SK-N-MC (cell line): Measurements from ENCODE around the gene L3MBTL4.

Experiments used
- DNase-seq: peaks from one replicate; pipeline ENCODE4 v3.0.0-alpha.2; 2011; ENCODE audit warnings: low read depth, low spot score
- H3K27ac ChIP-seq: fragments of 200-600 bp; sonication (generic); 2 replicates; pipeline ENCODE4 v1.5.1; 2016; ENCODE audit warnings: mixed run types
- H3K36me3 ChIP-seq: fragments of 200-600 bp; sonication (generic); 2 replicates; pipeline ENCODE4 v1.6.1; 2017; ENCODE audit warnings: antibody characterized with exemption, low read length, mixed read lengths; ENCODE audit not compliant: insufficient read depth
- H3K4me3 ChIP-seq: fragments of 200-600 bp; sonication (generic); 2 replicates; pipeline ENCODE4 v1.5.1; 2016
- H3K9ac ChIP-seq: fragments of 200-600 bp; sonication (generic); 2 replicates; pipeline ENCODE4 v1.8.0; 2017; ENCODE audit warnings: mixed run types, mixed read lengths; ENCODE audit not compliant: insufficient read length
- H3K9me3 ChIP-seq: fragments of 200-600 bp; sonication (generic); 2 replicates; pipeline ENCODE4 v1.6.1; 2017; ENCODE audit warnings: low read depth, mild to moderate bottlenecking, antibody characterized with exemption, low read length, moderate library complexity, mixed read lengths
- EZH2 ChIP-seq: fragments of 200-600 bp; sonication (generic); IDR thresholded peaks from one replicate; pipeline ENCODE4 v1.6.1; 2017; ENCODE audit warnings: antibody characterized with exemption
- FOXP2 ChIP-seq: optimal IDR thresholded peaks from 2 replicates; pipeline ENCODE3; 2011; ENCODE audit warnings: mild to moderate bottlenecking, moderate library complexity; ENCODE audit not compliant: insufficient read depth; ENCODE audit errors: extremely low read length, control extremely low read depth
- POLR2AphosphoS5 ChIP-seq: IDR thresholded peaks from 2 replicates; pipeline ENCODE4 v1.6.1; 2012; ENCODE audit warnings: mild to moderate bottlenecking, low read depth, low read length, borderline replicate concordance

Gene L3MBTL4

DNA sequence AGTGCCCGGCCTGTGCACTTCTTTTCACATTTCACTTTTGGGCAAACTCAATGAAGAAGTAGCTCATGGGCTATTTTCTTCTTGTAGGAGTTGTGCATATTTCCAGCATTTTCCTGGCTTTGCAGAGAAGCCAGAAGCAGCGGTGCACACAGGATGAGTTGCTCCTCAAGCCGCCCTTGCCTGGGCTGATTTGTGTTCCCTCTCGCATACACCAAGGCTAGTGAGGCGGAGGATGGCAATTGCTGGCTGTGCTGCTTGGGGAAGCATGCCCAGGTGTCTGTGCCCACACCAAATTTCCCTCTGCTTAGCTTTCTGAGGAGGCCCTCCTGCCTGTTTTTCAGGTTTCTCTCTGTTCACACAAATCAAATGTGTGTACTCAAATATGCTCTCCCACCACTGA is 434.0 kb downstream of the L3MBTL4 start:
- no peaks in the 10 kb centered on the region for H3K36me3 ChIP-seq
- DNase-seq, result no peak
- TF ChIP-seq FOXP2 (no peak), POLR2AphosphoS5 (no peak), EZH2 (no peak)
- H3K4me3 ChIP-seq, result no peak overlapping the region
- no peaks in the 10 kb centered on the region for H3K9me3 ChIP-seq
- no peak overlapping the region for H3K27ac ChIP-seq
- no peak overlapping the region for H3K9ac ChIP-seq

- no peak overlapping the region for H3K27ac ChIP-seq
- H3K9ac ChIP-seq, result no peak overlapping the region
- no peak overlapping the region for H3K4me3 ChIP-seq
- DNase-seq, result no peak
- no peaks in the 10 kb centered on the region for H3K9me3 ChIP-seq
- H3K36me3 ChIP-seq, result no peaks in the 10 kb centered on the region
- TF ChIP-seq POLR2AphosphoS5, result no peak
- no peak for TF ChIP-seq EZH2
- TF ChIP-seq FOXP2, result no peak
Observed at GRCh38 chr18:5979971-5980457, 434.7 kb downstream of the L3MBTL4 start.

DNA sequence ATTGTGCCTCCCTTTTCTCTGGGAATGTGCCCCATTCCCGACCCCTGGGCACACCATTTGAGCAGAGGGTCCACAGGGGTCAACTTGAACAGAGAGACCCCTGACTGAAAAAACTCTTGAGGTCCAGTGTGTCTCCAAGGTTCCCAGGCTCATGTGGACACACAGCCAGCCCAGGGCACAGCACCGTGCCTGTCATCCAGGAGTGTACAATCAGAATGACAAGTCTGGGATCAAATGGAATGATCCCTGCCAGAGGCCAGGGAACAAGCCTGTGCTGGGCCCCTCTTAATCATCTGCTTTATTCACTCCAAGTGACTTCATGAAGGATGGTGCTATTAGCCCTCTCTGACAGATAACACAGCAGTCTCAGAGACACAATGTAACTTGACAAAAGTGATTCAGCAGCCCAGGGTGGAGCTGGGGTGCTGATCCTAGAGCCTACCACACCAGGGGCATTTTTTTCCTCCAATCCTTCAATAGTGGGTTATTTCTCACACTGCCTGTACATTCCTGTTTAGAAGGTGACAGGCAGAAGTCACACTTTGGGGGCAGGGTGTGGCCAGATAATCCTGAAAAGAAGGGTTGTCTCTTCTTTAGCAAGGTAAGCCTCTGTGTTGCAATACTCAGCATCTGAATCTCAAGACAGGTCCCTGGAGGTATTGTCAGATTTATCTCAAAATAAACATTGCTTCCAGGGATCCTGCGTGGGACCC is 435.4 kb downstream of the L3MBTL4 start:
- no peak overlapping the region for H3K27ac ChIP-seq
- no peak overlapping the region for H3K9ac ChIP-seq
- no peaks in the 10 kb centered on the region for H3K36me3 ChIP-seq
- no peak for DNase-seq
- H3K9me3 ChIP-seq, result no peaks in the 10 kb centered on the region
- H3K4me3 ChIP-seq, result no peak overlapping the region
- TF ChIP-seq POLR2AphosphoS5 (no peak), EZH2 (no peak)

DNA sequence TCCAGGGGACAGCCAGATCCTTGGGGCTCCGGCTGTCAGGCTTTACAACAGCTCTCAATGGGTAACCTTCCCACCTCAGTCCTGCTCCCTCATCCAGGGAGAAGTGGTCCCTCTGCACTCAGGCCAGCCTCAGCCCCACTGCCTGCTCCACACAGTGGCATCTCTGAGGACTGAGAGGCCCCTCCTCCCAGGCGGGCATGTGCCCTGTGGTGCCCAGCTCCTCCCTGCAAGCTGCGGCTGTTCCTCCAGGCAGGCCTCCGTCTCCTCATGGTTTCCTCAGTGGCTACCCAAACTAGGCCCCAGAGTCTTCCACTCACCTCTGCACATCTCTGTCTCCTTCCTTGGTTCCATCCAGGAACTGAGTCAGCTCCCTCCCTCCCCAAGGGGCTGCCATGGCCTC is 437.7 kb downstream of the L3MBTL4 start:
- no peak overlapping the region for H3K4me3 ChIP-seq
- no peak overlapping the region for H3K9ac ChIP-seq
- H3K9me3 ChIP-seq, result no peaks in the 10 kb centered on the region
- H3K36me3 ChIP-seq, result no peaks in the 10 kb centered on the region
- TF ChIP-seq POLR2AphosphoS5 (no peak), EZH2 (no peak), FOXP2 (no peak)
- H3K27ac ChIP-seq, result no peak overlapping the region
- DNase-seq, result no peak

DNA sequence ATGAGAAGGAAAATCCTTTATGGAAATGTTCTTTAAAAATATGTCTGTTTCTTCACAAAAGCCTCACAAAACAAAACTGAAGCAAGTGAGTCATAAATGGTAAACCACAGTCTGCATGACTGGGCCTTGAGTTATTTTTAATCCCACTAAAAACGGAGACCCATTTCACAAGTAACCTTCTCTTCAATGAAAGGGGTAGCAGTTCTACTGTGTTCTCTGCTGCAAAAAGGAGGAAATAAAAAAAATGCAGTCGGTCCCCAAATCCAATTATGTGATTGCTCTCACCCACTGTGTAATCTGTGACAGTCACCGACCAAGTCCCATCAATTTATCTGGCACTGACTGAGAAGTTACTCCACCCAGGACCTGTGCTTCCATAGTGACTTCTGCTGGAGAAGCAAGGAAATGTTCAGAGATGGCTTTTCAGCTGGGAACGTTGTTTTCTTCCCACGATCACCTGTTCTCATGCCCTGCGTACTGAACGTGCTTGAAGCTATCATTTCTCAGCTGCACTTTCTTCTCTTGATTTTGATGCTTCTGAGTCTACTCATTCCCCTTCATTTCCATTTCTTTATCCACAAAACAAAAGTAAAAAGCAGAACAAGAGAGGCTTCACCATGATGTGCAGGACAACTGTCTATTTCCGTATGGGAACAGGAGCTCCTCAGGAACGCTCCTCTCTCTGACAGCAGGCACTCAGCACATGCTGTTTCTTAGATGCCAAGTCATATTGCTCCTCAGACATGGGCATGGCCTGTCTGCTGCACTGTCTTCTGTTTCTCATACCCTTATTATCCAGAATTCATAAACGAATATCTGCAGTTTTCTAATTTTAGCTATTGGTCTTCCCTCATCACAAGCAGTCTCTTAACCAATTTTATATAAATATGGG is 439.4 kb downstream of the L3MBTL4 start:
- H3K36me3 ChIP-seq, result no peaks in the 10 kb centered on the region
- TF ChIP-seq FOXP2, result no peak
- TF ChIP-seq POLR2AphosphoS5, result no peak
- TF ChIP-seq EZH2, result no peak

GRCh38 chr18:5974696-5975095 is 440.0 kb downstream of the L3MBTL4 start:
- H3K36me3 ChIP-seq, result no peaks in the 10 kb centered on the region
- H3K9ac ChIP-seq, result no peak overlapping the region
- no peak for DNase-seq
- no peak for TF ChIP-seq EZH2
- no peak for TF ChIP-seq FOXP2
- TF ChIP-seq POLR2AphosphoS5, result no peak
- no peaks in the 10 kb centered on the region for H3K9me3 ChIP-seq
- no peak overlapping the region for H3K27ac ChIP-seq
- no peak overlapping the region for H3K4me3 ChIP-seq

More for the DNA sequence above, 439.4 kb downstream of the L3MBTL4 start:
- DNase-seq, result no peak
- Histone ChIP-seq H3K9me3 (no peaks in the 10 kb centered on the region), H3K4me3 (no peak overlapping the region), H3K9ac (no peak overlapping the region), H3K27ac (no peak overlapping the region)

- no peak overlapping the region for H3K9ac ChIP-seq
- TF ChIP-seq POLR2AphosphoS5 (no peak), FOXP2 (no peak), EZH2 (no peak)
- no peak for DNase-seq
- no peak overlapping the region for H3K27ac ChIP-seq
- no peak overlapping the region for H3K4me3 ChIP-seq
- no peaks in the 10 kb centered on the region for H3K9me3 ChIP-seq
- no peaks in the 10 kb centered on the region for H3K36me3 ChIP-seq
Observed at GRCh38 chr18:5973099-5973498, 441.6 kb downstream of the L3MBTL4 start.

DNA sequence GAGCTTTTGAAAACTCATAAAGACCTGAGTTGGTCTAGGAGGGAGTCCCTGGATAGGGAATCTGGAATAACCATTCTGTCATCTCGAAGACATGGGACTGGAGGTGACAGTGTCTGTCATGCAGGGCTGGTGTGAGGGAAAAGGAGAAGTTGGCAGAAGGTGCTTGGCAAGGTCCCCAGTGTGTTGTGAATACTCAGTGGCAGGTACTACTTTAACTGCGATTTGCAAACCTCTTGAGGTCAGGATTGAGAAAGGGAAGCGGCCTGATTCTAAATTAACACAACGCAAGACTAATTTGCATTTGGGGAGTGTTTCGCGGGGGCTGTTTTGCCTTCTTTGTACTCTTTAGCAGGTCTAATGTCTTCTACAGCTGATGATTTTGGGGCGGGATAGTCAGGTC is 442.4 kb downstream of the L3MBTL4 start:
- H3K4me3 ChIP-seq, result no peak overlapping the region
- no peak for DNase-seq
- no peak overlapping the region for H3K27ac ChIP-seq
- no peaks in the 10 kb centered on the region for H3K36me3 ChIP-seq
- TF ChIP-seq EZH2 (no peak), POLR2AphosphoS5 (no peak), FOXP2 (no peak)
- no peak overlapping the region for H3K9ac ChIP-seq
- no peaks in the 10 kb centered on the region for H3K9me3 ChIP-seq
